ENCODE results near the gene MAP2K6. TPM values are rescaled to one million over a fixed set of nuclear protein-coding genes. Genes with fewer than 3 reads are reported as not detected.

MAP2K6 gene
- total RNA-seq, 1 donor from 2014 or later, result 30.5 TPM

GRCh38 chr17:69492410-69493071 lies 78.0 kb downstream of the MAP2K6 start:
- no peak overlapping the region for H3K27ac Mint-ChIP-seq (ENCODE audit: unreplicated experiment)
- H3K4me3 Mint-ChIP-seq (ENCODE audit: unreplicated experiment), result no peak overlapping the region
- peaks cover 6% of the 10 kb centered on the region for H3K27me3 Mint-ChIP-seq (ENCODE audit: unreplicated experiment)
- TF ChIP-seq CTCF (IDR thresholded peaks at IDR 0.05; ENCODE audit: unreplicated experiment), result no peak
- H3K4me1 Mint-ChIP-seq (ENCODE audit: unreplicated experiment), result peaks cover 7% of the 10 kb centered on the region
- no peaks in the 10 kb centered on the region for H3K36me3 Mint-ChIP-seq (ENCODE audit: low read depth, unreplicated experiment)
- DNase-seq (ENCODE audit: low spot score), result peak; percentile 7
- H3K9me3 Mint-ChIP-seq (ENCODE audit: unreplicated experiment), result no peaks in the 10 kb centered on the region

GRCh38 chr17:69495787-69496186 lies 81.3 kb downstream of the MAP2K6 start:
- peaks cover 14% of the 10 kb centered on the region for H3K4me1 Mint-ChIP-seq (ENCODE audit: unreplicated experiment)
- H3K4me3 Mint-ChIP-seq (ENCODE audit: unreplicated experiment), result no peak overlapping the region
- H3K27me3 Mint-ChIP-seq (ENCODE audit: unreplicated experiment), result peaks cover 3% of the 10 kb centered on the region
- H3K9me3 Mint-ChIP-seq (ENCODE audit: unreplicated experiment), result no peaks in the 10 kb centered on the region
- H3K27ac Mint-ChIP-seq (ENCODE audit: unreplicated experiment), result no peak overlapping the region
- peaks cover 4% of the 10 kb centered on the region for H3K36me3 Mint-ChIP-seq (ENCODE audit: low read depth, unreplicated experiment)
- no peak for DNase-seq (ENCODE audit: low spot score)
- no peak for TF ChIP-seq CTCF (IDR thresholded peaks at IDR 0.05; ENCODE audit: unreplicated experiment)

- Mint-ChIP-seq H3K36me3 (ENCODE audit: low read depth, unreplicated experiment) (peaks cover 4% of the 10 kb centered on the region), H3K4me3 (ENCODE audit: unreplicated experiment) (no peak overlapping the region), H3K9me3 (ENCODE audit: unreplicated experiment) (no peaks in the 10 kb centered on the region), H3K4me1 (ENCODE audit: unreplicated experiment) (peaks cover 27% of the 10 kb centered on the region), H3K27me3 (ENCODE audit: unreplicated experiment) (peaks cover 1% of the 10 kb centered on the region), H3K27ac (ENCODE audit: unreplicated experiment) (no peak overlapping the region)
- TF ChIP-seq CTCF (IDR thresholded peaks at IDR 0.05; ENCODE audit: unreplicated experiment), result no peak
- DNase-seq (ENCODE audit: low spot score), result no peak
These were observed 82.7 kb downstream of the MAP2K6 start for GRCh38 chr17:69497161-69497560.

- Mint-ChIP-seq H3K27ac (ENCODE audit: unreplicated experiment) (no peak overlapping the region), H3K9me3 (ENCODE audit: unreplicated experiment) (no peaks in the 10 kb centered on the region), H3K36me3 (ENCODE audit: low read depth, unreplicated experiment) (peaks cover 4% of the 10 kb centered on the region), H3K27me3 (ENCODE audit: unreplicated experiment) (no peaks in the 10 kb centered on the region), H3K4me1 (ENCODE audit: unreplicated experiment) (peaks cover 41% of the 10 kb centered on the region), H3K4me3 (ENCODE audit: unreplicated experiment) (no peak overlapping the region)
- no peak for TF ChIP-seq CTCF (IDR thresholded peaks at IDR 0.05; ENCODE audit: unreplicated experiment)
- DNase-seq (ENCODE audit: low spot score), result no peak
These were observed 84.8 kb downstream of the MAP2K6 start for GRCh38 chr17:69499318-69499717.

GRCh38 chr17:69500911-69501429 lies 86.5 kb downstream of the MAP2K6 start:
- Mint-ChIP-seq H3K27me3 (ENCODE audit: unreplicated experiment) (no peaks in the 10 kb centered on the region), H3K9me3 (ENCODE audit: unreplicated experiment) (no peaks in the 10 kb centered on the region), H3K4me3 (ENCODE audit: unreplicated experiment) (no peak overlapping the region), H3K4me1 (ENCODE audit: unreplicated experiment) (peaks cover 54% of the 10 kb centered on the region), H3K27ac (ENCODE audit: unreplicated experiment) (no peak overlapping the region), H3K36me3 (ENCODE audit: low read depth, unreplicated experiment) (peaks cover 4% of the 10 kb centered on the region)
- no peak for TF ChIP-seq CTCF (IDR thresholded peaks at IDR 0.05; ENCODE audit: unreplicated experiment)
- DNase-seq (ENCODE audit: low spot score), result no peak

Measured in endothelial cell (in vitro differentiated cells).